ENCODE measurements around the gene CKB.

The CKB gene

GRCh38 chr14:103535891-103536565, 13.4 kb upstream of the CKB start:
- H3K4me1 ChIP-seq (ENCODE audit: control insufficient read depth, insufficient read depth, low read length): no peaks in the 10 kb centered on the region
- no peak for DNase-seq (ENCODE audit: low read depth, low spot score)
- no peaks in the 10 kb centered on the region for H3K27me3 ChIP-seq (ENCODE audit: control insufficient read depth, insufficient read depth, low read length)
- H3K27ac ChIP-seq (ENCODE audit: low read length): no peak overlapping the region
- no peaks in the 10 kb centered on the region for H3K9me3 ChIP-seq (ENCODE audit: control insufficient read depth, insufficient read depth, low read length)
- H3K4me3 ChIP-seq (ENCODE audit: low read length): no peak overlapping the region
- no CpG with 5 or more reads among the region's 11 CpGs for WGBS (ENCODE audit: insufficient coverage, insufficient read length)
- H3K36me3 ChIP-seq (ENCODE audit: control insufficient read depth, insufficient read depth, low read length): peaks cover 16% of the 10 kb centered on the region

GRCh38 chr14:103535081-103535890, 12.7 kb upstream of the CKB start:
- WGBS (ENCODE audit: insufficient coverage, insufficient read length): no CpG with 5 or more reads among the region's 21 CpGs
- H3K36me3 ChIP-seq (ENCODE audit: control insufficient read depth, insufficient read depth, low read length): peaks cover 16% of the 10 kb centered on the region
- H3K27me3 ChIP-seq (ENCODE audit: control insufficient read depth, insufficient read depth, low read length): no peaks in the 10 kb centered on the region
- DNase-seq (ENCODE audit: low read depth, low spot score): no peak
- H3K4me1 ChIP-seq (ENCODE audit: control insufficient read depth, insufficient read depth, low read length): no peaks in the 10 kb centered on the region
- no peak overlapping the region for H3K27ac ChIP-seq (ENCODE audit: low read length)
- no peak overlapping the region for H3K4me3 ChIP-seq (ENCODE audit: low read length)
- H3K9me3 ChIP-seq (ENCODE audit: control insufficient read depth, insufficient read depth, low read length): no peaks in the 10 kb centered on the region

- no CpG with 5 or more reads among the region's 22 CpGs for WGBS (ENCODE audit: insufficient coverage, insufficient read length)
- peaks cover 16% of the 10 kb centered on the region for H3K36me3 ChIP-seq (ENCODE audit: control insufficient read depth, insufficient read depth, low read length)
- DNase-seq (ENCODE audit: low read depth, low spot score): no peak
- H3K27ac ChIP-seq (ENCODE audit: low read length): no peak overlapping the region
- H3K9me3 ChIP-seq (ENCODE audit: control insufficient read depth, insufficient read depth, low read length): no peaks in the 10 kb centered on the region
- no peaks in the 10 kb centered on the region for H3K27me3 ChIP-seq (ENCODE audit: control insufficient read depth, insufficient read depth, low read length)
- peaks cover 4% of the 10 kb centered on the region for H3K4me1 ChIP-seq (ENCODE audit: control insufficient read depth, insufficient read depth, low read length)
- no peak overlapping the region for H3K4me3 ChIP-seq (ENCODE audit: low read length)
Measured at GRCh38 chr14:103534576-103535061, 12.0 kb upstream of the CKB start.

GRCh38 chr14:103533999-103534575, 11.5 kb upstream of the CKB start:
- Histone ChIP-seq H3K27me3 (ENCODE audit: control insufficient read depth, insufficient read depth, low read length) (no peaks in the 10 kb centered on the region), H3K4me3 (ENCODE audit: low read length) (no peak overlapping the region), H3K4me1 (ENCODE audit: control insufficient read depth, insufficient read depth, low read length) (peaks cover 4% of the 10 kb centered on the region), H3K27ac (ENCODE audit: low read length) (no peak overlapping the region), H3K36me3 (ENCODE audit: control insufficient read depth, insufficient read depth, low read length) (peaks cover 16% of the 10 kb centered on the region), H3K9me3 (ENCODE audit: control insufficient read depth, insufficient read depth, low read length) (no peaks in the 10 kb centered on the region)
- no CpG with 5 or more reads among the region's 25 CpGs for WGBS (ENCODE audit: insufficient coverage, insufficient read length)
- no peak for DNase-seq (ENCODE audit: low read depth, low spot score)

- Histone ChIP-seq H3K27ac (ENCODE audit: low read length) (no peak overlapping the region), H3K4me3 (ENCODE audit: low read length) (no peak overlapping the region), H3K27me3 (ENCODE audit: control insufficient read depth, insufficient read depth, low read length) (no peaks in the 10 kb centered on the region), H3K36me3 (ENCODE audit: control insufficient read depth, insufficient read depth, low read length) (peaks cover 16% of the 10 kb centered on the region), H3K4me1 (ENCODE audit: control insufficient read depth, insufficient read depth, low read length) (peaks cover 4% of the 10 kb centered on the region), H3K9me3 (ENCODE audit: control insufficient read depth, insufficient read depth, low read length) (no peaks in the 10 kb centered on the region)
- DNase-seq (ENCODE audit: low read depth, low spot score): no peak
- WGBS (ENCODE audit: insufficient coverage, insufficient read length): no CpG with 5 or more reads among the region's 23 CpGs
Measured at GRCh38 chr14:103533137-103533998, 10.7 kb upstream of the CKB start.

GRCh38 chr14:103532216-103533136, 9.8 kb upstream of the CKB start:
- Histone ChIP-seq H3K27ac (ENCODE audit: low read length) (no peak overlapping the region), H3K27me3 (ENCODE audit: control insufficient read depth, insufficient read depth, low read length) (no peaks in the 10 kb centered on the region), H3K4me1 (ENCODE audit: control insufficient read depth, insufficient read depth, low read length) (peaks cover 6% of the 10 kb centered on the region), H3K36me3 (ENCODE audit: control insufficient read depth, insufficient read depth, low read length) (peaks cover 16% of the 10 kb centered on the region), H3K4me3 (ENCODE audit: low read length) (no peak overlapping the region), H3K9me3 (ENCODE audit: control insufficient read depth, insufficient read depth, low read length) (no peaks in the 10 kb centered on the region)
- no CpG with 5 or more reads among the region's 32 CpGs for WGBS (ENCODE audit: insufficient coverage, insufficient read length)
- DNase-seq (ENCODE audit: low read depth, low spot score): no peak

- no peak for DNase-seq (ENCODE audit: low read depth, low spot score)
- Histone ChIP-seq H3K4me1 (ENCODE audit: control insufficient read depth, insufficient read depth, low read length) (peaks cover 6% of the 10 kb centered on the region), H3K4me3 (ENCODE audit: low read length) (no peak overlapping the region), H3K27ac (ENCODE audit: low read length) (no peak overlapping the region), H3K27me3 (ENCODE audit: control insufficient read depth, insufficient read depth, low read length) (no peaks in the 10 kb centered on the region), H3K36me3 (ENCODE audit: control insufficient read depth, insufficient read depth, low read length) (peaks cover 16% of the 10 kb centered on the region), H3K9me3 (ENCODE audit: control insufficient read depth, insufficient read depth, low read length) (no peaks in the 10 kb centered on the region)
- WGBS (ENCODE audit: insufficient coverage, insufficient read length): no CpG with 5 or more reads among the region's 15 CpGs
Measured at GRCh38 chr14:103531421-103532215, 9.0 kb upstream of the CKB start.

GRCh38 chr14:103530831-103531230, 8.2 kb upstream of the CKB start:
- Histone ChIP-seq H3K36me3 (ENCODE audit: control insufficient read depth, insufficient read depth, low read length) (peaks cover 16% of the 10 kb centered on the region), H3K27me3 (ENCODE audit: control insufficient read depth, insufficient read depth, low read length) (no peaks in the 10 kb centered on the region), H3K4me1 (ENCODE audit: control insufficient read depth, insufficient read depth, low read length) (peaks cover 6% of the 10 kb centered on the region), H3K27ac (ENCODE audit: low read length) (no peak overlapping the region), H3K9me3 (ENCODE audit: control insufficient read depth, insufficient read depth, low read length) (no peaks in the 10 kb centered on the region), H3K4me3 (ENCODE audit: low read length) (no peak overlapping the region)
- DNase-seq (ENCODE audit: low read depth, low spot score): no peak
- WGBS (ENCODE audit: insufficient coverage, insufficient read length): no CpG with 5 or more reads among the region's 11 CpGs

GRCh38 chr14:103530390-103530789, 7.8 kb upstream of the CKB start:
- H3K4me1 ChIP-seq (ENCODE audit: control insufficient read depth, insufficient read depth, low read length): peaks cover 6% of the 10 kb centered on the region
- no peaks in the 10 kb centered on the region for H3K27me3 ChIP-seq (ENCODE audit: control insufficient read depth, insufficient read depth, low read length)
- no peak overlapping the region for H3K4me3 ChIP-seq (ENCODE audit: low read length)
- no peak for DNase-seq (ENCODE audit: low read depth, low spot score)
- no peak overlapping the region for H3K27ac ChIP-seq (ENCODE audit: low read length)
- WGBS (ENCODE audit: insufficient coverage, insufficient read length): no CpG with 5 or more reads among the region's 7 CpGs
- H3K36me3 ChIP-seq (ENCODE audit: control insufficient read depth, insufficient read depth, low read length): peaks cover 15% of the 10 kb centered on the region
- H3K9me3 ChIP-seq (ENCODE audit: control insufficient read depth, insufficient read depth, low read length): no peaks in the 10 kb centered on the region

All from iPS DF 6.9 (cell line).